GM19467 (cell line): Measurements from ENCODE around the gene CRYBA4.

ENCODE experiments used
- ATAC-seq: cut with Tn5 transposase; IDR thresholded peaks from one replicate; pipeline ENCODE4 v1.9.1; 2021; ENCODE audit warnings: mild to moderate bottlenecking, moderate library complexity; ENCODE audit not compliant: unreplicated experiment

Gene CRYBA4

DNA sequence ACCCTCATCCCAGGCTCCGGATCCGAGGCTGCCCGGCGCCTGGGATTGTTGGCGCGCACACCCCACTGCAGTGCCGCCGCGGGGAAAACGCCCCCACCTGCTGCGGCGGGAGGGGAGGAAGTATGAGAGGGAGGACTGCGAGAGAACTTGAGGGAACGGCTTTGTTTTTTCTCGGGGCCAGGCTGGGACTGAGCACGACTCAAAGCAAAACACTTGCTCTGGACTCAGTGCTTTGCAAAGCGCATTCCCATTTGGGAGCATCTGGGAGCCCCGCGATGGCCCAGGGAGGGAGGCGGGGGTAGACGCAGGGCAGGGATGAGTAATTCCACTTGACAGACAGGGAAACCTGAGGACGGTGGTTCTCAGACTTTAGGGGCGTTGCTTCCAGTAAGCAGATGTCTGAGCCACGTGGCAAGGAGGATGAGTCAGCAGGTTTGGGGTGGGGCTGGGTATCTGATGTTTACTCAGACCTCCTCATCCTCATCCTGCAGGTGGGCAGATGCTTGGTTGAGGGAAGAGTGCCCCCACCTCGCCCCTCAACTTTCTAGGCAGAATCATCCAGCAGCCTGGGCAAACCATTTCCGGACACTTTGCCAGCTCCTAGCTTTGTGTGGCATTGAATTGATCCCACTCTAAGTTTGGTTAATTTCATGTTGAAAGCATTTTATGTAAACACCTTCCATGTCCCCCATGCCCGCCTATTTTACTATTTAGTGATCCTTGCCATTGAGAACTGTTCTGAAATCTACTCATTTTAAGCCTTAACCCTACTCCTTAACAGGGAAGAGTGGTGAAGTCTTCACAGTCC is 37.1 kb downstream of the CRYBA4 start:
- no peak for ATAC-seq

DNA sequence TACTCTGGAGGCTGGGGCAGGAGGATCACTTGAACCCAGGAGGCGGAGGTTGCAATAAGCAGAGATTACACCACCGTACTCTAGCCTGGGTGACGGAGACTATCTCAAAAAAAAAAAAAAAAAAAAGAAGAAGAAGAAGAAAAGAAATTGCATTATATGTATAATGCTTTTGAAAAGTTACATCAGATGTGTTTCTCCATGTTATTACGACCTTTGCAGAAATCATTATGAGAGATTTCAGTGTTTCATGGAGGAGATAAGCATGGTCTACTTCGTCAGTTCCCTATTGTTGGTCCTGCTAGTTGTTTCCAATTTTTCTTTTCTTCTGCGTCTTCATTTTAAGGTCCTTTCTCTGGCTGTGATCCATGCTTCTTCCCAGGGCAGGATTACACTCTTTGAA is 38.6 kb downstream of the CRYBA4 start:
- ATAC-seq: no peak

DNA sequence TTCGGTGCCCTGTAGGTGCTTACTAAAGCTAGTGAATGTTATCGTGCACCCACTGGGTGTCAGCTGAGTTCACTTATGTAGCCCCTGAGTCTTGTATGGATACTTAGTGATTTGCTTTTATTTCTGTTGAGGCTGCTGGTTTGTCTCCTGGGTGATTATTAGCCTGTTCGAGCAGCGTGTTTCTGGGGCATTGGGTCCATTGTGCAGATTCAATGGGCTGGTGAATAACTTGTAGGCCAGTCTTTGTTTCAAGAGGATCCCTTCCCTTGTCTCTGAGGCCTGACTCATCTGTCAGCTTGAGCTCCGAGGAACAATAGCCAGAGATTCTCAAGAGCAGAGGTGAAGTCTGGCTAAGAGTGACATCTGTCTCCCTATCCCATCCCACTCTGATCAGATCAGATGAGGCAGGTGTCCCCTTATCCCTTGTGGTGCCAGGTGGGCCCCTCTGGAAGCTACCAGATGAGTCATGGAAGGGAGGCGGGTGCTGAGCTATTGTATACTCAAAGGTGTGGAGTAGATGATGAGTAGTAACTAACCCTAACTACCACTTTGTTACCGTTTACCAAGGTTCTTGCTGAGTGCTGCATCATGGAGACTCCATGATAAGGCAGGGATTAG is 39.3 kb downstream of the CRYBA4 start:
- no peak for ATAC-seq

DNA sequence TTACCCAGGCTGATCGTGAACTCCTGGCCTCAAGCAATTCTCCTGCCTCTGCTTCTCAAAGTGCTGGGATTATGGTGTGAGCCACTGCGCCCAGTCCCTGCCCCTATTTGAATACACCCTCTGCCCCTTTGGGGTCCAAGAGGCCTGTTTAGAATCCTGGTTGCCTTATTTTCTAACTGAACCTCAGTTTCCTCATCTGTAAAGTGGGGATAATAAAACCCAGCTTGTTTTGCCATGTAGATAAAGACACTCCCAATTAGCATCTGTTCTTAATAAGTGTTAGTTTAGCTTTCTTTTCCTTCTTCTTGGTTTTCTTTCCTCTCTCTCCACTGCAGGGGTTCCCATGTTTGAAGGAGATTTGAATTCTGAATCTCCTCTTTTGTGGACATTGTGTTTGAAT is 40.4 kb downstream of the CRYBA4 start:
- ATAC-seq: no peak

DNA sequence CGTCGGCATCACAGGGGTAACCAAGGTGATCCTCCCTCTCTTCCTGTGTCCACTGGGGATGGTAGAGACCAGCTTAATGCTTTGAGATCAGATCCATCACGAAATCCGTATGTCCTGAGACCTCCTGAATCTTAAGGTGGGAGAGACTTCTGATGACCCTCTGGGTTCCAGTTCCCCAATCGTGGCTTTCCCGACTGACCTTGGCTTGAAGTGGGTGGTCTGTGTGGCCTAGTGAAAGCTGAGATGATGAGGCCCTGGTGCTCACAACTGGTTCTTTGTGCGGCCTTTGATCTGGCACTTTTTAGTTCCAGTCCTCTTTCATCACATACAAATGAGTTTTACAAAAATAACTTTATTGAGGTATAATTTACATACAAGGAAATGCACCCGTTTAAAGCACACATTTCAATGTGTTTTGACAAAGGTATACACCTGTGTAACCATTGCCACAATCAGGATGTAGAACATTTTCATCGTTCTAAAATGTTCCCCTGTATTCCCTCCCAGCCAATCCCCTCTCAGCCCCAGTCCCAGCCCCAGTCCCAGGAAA is 41.7 kb downstream of the CRYBA4 start:
- no peak for ATAC-seq

DNA sequence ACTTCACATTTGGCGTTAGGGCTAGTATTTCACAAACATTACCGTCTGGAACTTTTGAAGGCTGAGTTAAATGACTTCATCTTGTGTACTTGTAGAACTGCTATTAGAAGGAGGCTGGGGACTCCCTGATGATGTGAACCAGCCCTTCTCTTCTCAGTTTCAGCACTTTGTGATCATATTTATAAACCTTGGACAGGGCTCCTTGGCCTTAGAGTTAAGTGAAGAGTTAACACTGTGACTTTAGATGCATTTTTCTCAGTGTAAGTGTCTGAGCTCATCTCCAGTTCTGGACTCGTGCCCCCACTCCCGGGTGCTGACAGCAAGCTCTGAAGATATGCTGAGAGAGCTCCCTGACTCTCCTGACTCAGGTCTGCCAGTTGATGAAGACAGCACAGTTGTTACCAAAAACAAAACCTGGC is 44.1 kb downstream of the CRYBA4 start:
- ATAC-seq: no peak

DNA sequence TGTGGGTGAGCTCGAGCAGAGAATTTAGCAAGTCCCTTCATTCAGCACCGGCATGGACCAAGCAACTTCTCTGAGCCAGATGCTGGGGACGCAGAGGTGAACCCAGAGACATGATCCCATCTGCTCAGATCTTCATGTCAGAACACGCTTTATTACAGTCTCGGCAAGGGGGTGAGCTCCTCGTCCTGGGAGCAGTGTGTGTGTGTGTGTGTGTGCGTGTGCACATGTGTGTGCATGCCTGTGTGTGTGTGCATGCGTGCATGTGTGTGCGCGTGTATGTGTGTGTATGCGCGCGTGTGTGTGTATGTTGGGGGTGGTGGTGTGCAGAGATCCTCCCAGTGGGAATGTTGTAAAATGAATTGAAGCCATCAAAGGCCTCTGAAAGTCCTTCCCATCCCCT is 45.4 kb downstream of the CRYBA4 start:
- ATAC-seq: no peak

DNA sequence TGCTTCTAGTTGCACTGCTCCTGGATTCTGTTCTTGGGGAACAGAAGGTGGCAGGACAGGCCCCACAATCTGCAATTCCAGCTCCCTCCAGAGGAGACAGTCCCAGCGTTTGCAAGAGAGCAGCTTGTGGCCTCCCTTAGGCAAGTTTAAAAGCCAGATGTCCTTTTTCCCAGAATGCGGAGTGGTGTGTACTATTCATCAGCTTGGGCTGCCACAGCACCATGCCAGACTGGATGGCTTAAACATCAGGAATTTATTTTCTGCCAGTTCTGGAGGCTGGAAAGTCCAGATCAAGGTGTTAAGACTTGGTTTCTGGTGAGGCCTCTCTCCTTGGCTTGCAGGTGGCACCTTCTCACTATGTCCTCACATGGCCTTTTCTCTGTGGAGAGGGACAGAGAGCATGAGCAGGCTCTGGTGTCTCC is 47.3 kb downstream of the CRYBA4 start:
- no peak for ATAC-seq

DNA sequence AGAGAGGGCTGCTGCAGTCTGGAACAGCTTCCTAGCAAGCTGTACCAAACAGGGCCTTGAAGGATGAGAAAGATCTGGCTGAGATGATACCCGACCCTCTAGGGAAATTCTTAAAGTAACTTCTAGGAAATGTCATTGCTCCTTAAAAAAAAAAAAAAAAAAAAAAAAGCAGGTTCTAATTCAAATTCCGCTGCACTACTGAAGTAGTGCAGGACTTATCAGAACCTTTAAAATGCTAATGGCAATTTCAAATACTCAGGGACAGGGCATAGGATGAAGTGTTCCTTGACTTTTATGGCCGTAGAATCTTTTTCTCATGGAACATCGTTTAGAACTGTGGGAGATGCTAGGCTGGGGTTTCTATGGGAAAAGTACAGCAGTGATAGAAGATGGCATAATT is 48.7 kb downstream of the CRYBA4 start:
- no peak for ATAC-seq

DNA sequence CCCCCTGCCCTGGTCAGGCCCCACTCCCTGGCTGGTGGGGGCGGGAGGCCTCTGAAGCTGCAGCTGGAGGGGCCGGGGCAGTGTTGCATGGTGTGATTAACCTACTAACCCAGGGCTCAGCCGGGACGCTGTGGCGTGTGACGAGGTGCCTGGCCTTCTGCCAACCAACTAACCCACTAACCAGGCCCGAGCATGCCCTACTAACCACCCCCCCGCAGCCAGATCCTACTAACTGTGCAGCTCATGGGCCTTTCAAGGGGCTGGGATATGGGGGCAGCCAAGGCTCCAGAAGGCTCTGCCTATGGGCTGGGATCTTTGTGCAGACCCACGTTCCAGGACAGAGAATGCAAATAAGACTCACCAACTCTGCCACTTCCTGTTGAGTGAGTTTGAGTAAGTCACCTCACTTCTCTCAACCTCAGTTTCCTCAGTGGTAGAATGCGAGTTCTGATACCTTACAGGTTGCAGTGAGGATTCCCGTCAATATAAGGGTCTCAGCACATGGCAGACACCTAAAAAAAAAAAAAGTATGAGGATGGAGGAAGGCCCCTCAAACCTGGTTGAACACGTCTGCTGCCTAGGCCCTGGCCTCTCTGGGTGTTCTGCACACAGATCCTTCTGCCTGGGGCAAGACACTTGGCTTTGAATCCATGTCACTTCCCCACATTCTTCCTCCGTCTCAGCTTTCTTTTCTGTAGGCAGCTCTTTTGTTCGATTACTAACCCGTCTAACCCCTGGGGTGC is 49.7 kb downstream of the CRYBA4 start:
- no peak for ATAC-seq

DNA sequence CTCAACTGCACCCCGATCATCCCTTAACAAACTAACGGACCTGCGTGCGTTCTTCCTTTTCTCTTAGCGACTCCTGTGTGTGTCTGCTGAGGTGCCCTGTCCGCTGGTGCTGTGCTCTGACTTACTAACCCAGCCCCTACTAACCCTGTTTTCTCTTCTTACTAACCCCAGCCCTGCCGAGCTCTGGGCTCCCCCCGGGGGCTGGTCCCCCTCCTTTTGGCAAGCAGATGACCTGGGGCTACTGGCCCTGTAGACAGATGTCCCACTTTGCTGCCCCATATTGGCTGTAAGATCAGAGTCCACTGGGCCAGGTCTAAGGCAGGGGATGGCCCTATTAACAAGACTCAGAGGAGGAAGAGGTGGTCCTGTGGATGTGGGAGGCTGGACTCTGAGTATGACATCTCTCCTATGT is 50.3 kb downstream of the CRYBA4 start:
- no peak for ATAC-seq

DNA sequence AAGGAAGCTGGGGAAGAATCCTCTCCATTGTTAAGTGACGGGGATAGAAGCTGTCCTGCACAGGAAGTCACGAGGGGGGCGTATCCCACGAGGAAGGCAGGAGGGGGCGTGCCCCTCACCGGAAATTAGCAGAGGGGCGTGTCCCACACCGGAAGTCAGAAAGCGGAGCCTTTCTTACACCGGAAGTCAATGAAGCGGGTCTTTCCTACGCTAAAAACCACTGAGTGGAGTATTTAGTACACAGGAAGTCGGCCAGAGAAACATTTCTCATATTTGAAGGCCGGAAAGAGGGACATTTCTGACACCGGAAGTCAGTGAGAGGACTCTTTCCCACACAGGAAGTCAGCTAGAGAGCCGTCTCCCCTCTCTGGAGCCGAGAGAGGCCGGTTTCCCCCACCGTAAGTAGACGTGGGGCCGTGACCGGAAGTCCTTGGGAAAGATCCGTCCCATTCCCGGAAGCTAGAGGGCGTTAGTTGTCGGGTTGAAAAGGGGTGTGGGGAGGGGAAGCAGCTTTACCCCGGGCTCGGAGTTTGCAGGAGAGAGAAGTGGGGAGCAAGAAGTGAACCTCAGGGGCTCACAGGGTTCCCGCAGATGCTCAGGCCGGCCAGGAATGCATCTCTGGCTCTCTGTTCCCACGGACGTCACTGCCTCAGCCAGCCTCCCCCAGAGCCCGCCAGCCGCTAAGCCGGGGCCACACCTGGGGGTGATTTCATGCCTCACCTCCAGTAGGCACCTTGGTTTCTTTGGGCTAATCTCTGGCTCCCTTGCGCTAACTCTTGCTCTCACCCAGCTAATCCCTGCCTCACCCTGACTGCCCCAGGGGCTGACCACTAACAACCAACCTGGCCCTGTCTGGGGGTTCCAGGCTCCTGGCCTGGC is 51.1 kb downstream of the CRYBA4 start:
- peak; percentile 61 for ATAC-seq

DNA sequence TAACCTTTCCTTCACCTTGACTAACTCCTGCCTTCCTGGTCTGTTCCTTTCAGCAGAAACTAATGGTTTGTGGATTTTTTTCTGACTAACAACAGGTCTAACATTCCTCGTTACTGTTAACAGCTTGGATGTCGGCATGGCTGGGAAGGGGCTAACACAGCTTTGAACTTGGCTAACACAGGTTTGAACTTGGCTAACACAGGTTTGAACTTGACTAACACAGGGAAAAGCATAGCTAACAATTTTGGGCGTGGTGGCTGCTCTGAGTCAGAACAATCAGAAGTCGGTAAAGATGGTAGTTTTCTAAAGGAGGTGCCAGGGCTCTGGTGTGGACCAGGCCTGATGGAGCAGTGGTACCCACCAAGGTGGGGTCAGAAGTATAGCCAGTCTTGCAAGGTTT is 51.7 kb downstream of the CRYBA4 start:
- no peak for ATAC-seq

DNA sequence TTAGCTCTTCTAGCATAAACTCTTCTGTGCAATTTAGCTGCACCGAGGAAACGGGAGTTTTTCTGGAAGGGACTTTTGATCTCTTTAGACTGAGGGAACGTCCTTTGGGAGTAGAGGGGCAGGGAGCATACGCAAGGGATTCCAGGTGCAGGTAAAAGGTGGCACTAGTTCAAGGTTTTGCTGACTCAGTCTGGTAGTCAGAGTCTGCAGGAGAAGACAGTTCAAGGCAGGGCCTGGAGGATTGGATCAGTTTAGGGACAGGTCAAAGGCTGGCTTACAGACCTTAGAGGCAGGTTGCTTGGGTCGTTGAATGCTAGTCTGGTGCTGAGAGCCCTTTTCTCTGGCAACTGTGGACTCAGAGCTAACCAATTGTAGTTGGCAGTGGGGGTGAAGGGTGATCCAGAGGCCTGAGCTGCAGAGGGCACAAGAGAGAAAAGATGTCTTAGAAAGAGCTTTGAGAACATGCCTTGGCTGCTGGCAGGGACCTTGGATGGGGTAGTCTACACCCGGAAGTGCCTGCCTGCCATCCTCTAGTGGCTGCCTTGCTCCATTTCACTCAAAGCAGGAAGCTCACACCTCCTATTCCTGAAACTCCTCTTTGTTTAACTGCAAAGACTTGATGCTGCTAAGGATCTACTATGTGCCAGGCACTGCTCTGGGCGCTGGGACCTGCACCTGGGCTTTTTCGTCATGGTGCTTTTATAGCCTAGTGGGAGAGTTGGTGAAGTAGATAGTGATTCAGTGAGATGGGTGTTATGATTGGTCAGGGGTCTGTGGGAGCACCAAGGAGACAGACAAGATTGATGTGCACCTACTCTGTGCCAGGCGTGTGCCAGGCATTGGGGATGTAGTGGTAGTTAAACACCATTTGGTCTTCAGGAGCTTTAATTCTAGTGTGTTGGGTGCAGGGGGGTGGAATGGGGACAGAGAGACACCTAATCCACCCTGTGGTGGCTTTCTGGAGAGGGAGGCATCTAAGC is 52.7 kb downstream of the CRYBA4 start:
- no peak for ATAC-seq

DNA sequence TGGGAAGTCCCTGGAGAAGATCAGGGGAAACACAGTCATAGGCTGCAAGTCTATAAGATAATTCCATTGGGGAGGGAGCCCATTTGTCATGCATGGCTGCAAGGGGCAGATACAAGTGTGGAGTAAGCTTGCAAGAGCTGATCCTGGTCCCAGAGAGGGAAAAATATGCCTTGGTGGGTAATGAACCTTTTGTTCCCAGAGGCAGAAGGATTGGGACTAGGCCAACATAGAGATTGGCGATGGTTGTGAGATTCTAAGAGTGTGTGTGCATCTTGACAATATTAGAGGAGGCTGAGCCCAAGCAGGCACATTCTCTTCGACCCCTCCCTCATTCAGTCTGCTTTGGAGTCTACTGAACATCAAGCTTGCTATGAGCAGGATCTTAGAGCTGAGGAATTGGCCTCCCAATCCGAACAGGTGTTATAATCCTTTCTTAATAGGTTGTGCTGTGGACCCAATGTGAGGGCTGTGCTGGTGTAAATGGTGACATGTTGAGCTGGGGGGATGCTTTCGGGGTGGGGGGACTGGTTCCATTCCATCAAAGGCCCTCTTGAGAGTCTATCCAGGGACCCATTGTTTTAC is 54.0 kb downstream of the CRYBA4 start:
- no peak for ATAC-seq

DNA sequence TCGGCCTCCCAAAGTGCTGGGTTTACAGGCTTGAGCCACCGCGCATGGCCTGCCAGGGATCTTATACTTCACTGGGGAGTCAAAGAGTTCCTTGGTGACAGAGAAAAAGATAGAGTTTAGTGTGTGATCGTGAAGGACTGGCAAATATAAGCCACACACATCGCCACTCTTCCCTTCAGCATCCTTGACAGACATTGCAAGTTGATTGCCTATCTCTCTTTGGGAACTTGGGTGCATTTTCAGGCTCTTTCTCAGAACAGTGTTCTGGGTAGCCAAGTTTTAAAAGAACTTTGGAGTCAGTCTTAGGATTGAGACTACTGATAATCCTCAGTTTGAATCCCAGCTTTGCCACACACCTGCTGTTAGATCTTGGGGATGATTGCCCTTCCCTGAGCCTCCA is 55.5 kb downstream of the CRYBA4 start:
- ATAC-seq: no peak

DNA sequence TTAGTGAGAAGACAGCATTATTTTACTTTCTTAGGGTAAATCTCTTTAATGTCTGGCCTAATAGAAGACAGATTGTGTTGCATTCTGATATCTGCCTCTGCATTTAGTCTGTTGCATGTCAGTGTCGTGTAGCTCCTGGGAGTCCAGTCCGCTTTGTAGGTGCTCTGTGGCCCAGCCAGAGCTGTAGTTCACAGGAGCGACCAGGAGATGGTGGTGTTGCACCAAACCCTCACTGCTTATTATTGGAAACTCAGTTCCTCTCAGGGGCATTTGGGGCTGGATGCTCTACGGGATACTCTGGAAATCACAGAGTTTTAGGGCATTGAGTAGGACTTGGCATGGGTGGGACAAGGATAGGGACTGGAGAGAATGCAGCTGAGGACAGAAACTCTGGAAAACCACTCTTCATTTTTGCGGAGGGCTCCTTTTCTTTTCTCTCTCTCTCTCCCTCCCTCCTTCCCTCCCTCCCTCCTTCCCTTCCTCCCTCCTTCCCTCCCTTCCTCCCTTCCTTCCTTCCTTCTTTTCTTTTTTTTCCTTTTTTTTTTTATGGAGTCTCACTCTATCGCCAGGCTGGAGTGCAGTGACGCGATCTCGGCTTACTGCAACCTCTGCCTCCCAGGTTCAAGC is 57.4 kb downstream of the CRYBA4 start:
- no peak for ATAC-seq
